Measurements from ENCODE around the gene PTCH1.

GRCh38 chr9:95495961-95496360 lies 20.8 kb downstream of the PTCH1 start:
- TF ChIP-seq POLR2A (IDR thresholded peaks at IDR 0.05), result no peak
- no peak for TF ChIP-seq POLR2AphosphoS5 (IDR thresholded peaks at IDR 0.05)
- TF ChIP-seq CTCF (IDR thresholded peaks at IDR 0.05), result no peak
